K562 (cell line): ENCODE measurements around the gene PSMD13. TPM values are rescaled to one million over a fixed set of nuclear protein-coding genes. Genes with fewer than 3 reads are reported as not detected.
A peak's percentile ranks its signal among the peaks of the same experiment; 100 is the strongest.

Experiments used
- ARID1B ChIP-seq: fragments of 450-650 bp; IDR thresholded peaks from 2 replicates; pipeline ENCODE4 v1.6.1; 2016; ENCODE audit warnings: antibody characterized with exemption, mild to moderate bottlenecking, inconsistent platforms
- CC2D1A ChIP-seq: fragments of 450-650 bp; IDR thresholded peaks from 2 replicates; pipeline ENCODE4 v1.6.1; 2017; ENCODE audit warnings: mild to moderate bottlenecking
- DDX20 ChIP-seq: fragments of 450-650 bp; IDR thresholded peaks from 2 replicates; pipeline ENCODE4 v1.6.1; 2016; ENCODE audit warnings: missing genetic modification characterization, low read depth, mild to moderate bottlenecking, missing compliant biosample characterization, moderate library complexity
- JUND ChIP-seq, 2 experiments: IDR thresholded peaks; 2 replicates in 1 of 2; 3 replicates in 1 of 2; pipeline ENCODE4 v1.6.1; 2011; ENCODE audit warnings: borderline replicate concordance in 2 of 2, low read depth in 2 of 2, low read length in 2 of 2, improper control_type of control experiment in 1 of 2, missing biosample characterization in 1 of 2, missing genetic modification characterization in 1 of 2, missing genetic modification reagents in 1 of 2
- MAZ ChIP-seq, 2 experiments: fragments of 450-650 bp in 1 of 2; sonication (generic) in 1 of 2; formaldehyde crosslinking; IDR thresholded peaks in 1 of 2; conservative IDR thresholded peaks in 1 of 2; 2 replicates each; pipeline versions ENCODE4 v1.4.0 to v1.5.0; 2020; ENCODE audit warnings: mild to moderate bottlenecking in 1 of 2, missing genetic modification reagents in 1 of 2
- MYBL2 ChIP-seq, 2 experiments: fragments of 450-650 bp in 1 of 2; sonication (generic) in 1 of 2; formaldehyde crosslinking in 1 of 2; IDR thresholded peaks; 2 replicates each; pipeline versions ENCODE4 v1.6.1 to v1.8.1; 2017 to 2022; ENCODE audit warnings: borderline replicate concordance in 1 of 2, inconsistent platforms in 1 of 2, low read depth in 1 of 2, mild to moderate bottlenecking in 1 of 2, missing genetic modification reagents in 1 of 2, moderate library complexity in 1 of 2
- RCOR1 ChIP-seq, 2 experiments: IDR thresholded peaks; 2 replicates each; pipeline ENCODE4 v1.6.1; 2012; ENCODE audit warnings: low read depth in 2 of 2, low read length in 2 of 2, borderline replicate concordance in 1 of 2, improper control_type of control experiment in 1 of 2
- polyA plus RNA-seq, 8 experiments: library from polyadenylated mRNA; depleted of rRNA in 4 of 8; stranded (reverse) in 5 of 8; unstranded in 3 of 8; fragments of >200 nt; fragmentation: Nextera tagmentation in 2 of 8; fragmentation: Illumina TruSeq in 1 of 8; extraction: Ambion mirVana in 2 of 8; extraction: Trizol in 1 of 8; gene quantifications; 2 replicates each; pipeline versions ENCODE4 v1.2.1 to v1.2.3, GENCODE V29; 2011 to 2014; ENCODE audit warnings: inconsistent platforms in 1 of 8, missing spikeins in 1 of 8
- total RNA-seq, 7 experiments: library from RNA; depleted of rRNA in 6 of 7; stranded (reverse); fragments of >200 nt in 6 of 7; fragmentation: Illumina TruSeq in 2 of 7; extraction: Trizol in 2 of 7; gene quantifications; 2 replicates each; pipeline versions ENCODE4 v1.2.1 to v1.2.3, GENCODE V29; 2011 to 2021; ENCODE audit warnings: low replicate concordance in 1 of 7
- TF ChIP-seq, protein P1 (sequence below): fragments of 200-800 bp; sonication (Bioruptor generic); IDR thresholded peaks from 2 replicates; pipeline ENCODE4 v1.6.1; 2016; ENCODE audit warnings: missing genetic modification characterization, missing compliant biosample characterization
- TF ChIP-seq, protein P2 (sequence below), 2 experiments: IDR thresholded peaks; 2 replicates each; pipeline ENCODE4 v1.6.1; 2012; ENCODE audit warnings: improper control_type of control experiment in 2 of 2, low read depth in 2 of 2, low read length in 2 of 2, borderline replicate concordance in 1 of 2
- TF ChIP-seq, protein P3 (sequence below): sonication (generic); formaldehyde crosslinking; IDR thresholded peaks from 2 replicates; pipeline ENCODE4 v1.8.1; 2023; ENCODE audit warnings: mild to moderate bottlenecking, missing genetic modification reagents, moderate library complexity

Gene PSMD13
- total and polyA plus RNA-seq, 9 of the 15 experiments (the other 6 are each of a cell fraction or from before 2014, with no cell fraction given): 185 to 383 (median 267) TPM

DNA sequence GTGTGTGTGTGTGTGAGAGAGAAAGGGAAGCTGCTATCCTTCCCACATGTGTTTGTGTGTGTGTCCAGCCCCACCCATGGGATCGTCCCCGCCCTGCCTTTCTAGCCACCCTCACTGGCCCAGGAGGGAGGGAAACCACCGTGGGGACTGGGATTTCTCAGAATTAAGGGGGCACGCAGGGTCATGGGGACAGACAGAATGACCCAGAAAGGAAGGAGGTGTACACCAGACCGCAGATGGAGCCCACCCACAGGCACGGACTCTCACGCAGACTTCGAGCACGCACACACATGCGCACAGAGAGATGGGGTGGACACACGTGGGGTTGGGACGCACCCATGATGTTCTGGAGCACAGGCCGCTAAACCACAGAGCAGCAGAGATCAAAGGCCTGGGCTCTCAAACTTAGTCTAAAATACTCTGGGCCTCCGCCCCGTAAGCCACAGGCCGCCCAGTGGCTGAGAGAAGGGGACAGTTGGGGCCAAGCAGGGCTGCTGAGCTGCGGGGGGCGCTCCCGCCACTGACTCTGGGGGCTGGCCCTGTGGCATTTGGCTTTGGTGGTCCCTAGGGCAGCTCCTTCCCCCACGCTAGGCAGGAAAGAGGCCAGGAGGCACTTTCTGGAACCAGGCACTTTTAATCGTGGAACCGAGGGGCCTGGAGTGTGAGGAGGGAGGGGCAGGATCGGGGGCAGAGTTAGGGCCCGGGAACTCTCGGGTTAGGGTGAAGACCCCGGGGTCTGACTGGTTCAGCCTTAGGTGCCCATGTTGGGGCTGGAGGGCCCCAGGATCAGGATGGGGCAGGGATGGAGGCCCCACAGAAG lies 61.0 kb downstream of the PSMD13 start (continued):
- TF ChIP-seq, protein P1, sequence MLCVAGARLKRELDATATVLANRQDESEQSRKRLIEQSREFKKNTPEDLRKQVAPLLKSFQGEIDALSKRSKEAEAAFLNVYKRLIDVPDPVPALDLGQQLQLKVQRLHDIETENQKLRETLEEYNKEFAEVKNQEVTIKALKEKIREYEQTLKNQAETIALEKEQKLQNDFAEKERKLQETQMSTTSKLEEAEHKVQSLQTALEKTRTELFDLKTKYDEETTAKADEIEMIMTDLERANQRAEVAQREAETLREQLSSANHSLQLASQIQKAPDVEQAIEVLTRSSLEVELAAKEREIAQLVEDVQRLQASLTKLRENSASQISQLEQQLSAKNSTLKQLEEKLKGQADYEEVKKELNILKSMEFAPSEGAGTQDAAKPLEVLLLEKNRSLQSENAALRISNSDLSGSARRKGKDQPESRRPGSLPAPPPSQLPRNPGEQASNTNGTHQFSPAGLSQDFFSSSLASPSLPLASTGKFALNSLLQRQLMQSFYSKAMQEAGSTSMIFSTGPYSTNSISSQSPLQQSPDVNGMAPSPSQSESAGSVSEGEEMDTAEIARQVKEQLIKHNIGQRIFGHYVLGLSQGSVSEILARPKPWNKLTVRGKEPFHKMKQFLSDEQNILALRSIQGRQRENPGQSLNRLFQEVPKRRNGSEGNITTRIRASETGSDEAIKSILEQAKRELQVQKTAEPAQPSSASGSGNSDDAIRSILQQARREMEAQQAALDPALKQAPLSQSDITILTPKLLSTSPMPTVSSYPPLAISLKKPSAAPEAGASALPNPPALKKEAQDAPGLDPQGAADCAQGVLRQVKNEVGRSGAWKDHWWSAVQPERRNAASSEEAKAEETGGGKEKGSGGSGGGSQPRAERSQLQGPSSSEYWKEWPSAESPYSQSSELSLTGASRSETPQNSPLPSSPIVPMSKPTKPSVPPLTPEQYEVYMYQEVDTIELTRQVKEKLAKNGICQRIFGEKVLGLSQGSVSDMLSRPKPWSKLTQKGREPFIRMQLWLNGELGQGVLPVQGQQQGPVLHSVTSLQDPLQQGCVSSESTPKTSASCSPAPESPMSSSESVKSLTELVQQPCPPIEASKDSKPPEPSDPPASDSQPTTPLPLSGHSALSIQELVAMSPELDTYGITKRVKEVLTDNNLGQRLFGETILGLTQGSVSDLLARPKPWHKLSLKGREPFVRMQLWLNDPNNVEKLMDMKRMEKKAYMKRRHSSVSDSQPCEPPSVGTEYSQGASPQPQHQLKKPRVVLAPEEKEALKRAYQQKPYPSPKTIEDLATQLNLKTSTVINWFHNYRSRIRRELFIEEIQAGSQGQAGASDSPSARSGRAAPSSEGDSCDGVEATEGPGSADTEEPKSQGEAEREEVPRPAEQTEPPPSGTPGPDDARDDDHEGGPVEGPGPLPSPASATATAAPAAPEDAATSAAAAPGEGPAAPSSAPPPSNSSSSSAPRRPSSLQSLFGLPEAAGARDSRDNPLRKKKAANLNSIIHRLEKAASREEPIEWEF (CRISPR knock-in tag): no peak
- 0 out of 2 replicates have a peak, but pooled peaks have one; percentile 8 for TF ChIP-seq ARID1B
- TF ChIP-seq, protein P2, sequence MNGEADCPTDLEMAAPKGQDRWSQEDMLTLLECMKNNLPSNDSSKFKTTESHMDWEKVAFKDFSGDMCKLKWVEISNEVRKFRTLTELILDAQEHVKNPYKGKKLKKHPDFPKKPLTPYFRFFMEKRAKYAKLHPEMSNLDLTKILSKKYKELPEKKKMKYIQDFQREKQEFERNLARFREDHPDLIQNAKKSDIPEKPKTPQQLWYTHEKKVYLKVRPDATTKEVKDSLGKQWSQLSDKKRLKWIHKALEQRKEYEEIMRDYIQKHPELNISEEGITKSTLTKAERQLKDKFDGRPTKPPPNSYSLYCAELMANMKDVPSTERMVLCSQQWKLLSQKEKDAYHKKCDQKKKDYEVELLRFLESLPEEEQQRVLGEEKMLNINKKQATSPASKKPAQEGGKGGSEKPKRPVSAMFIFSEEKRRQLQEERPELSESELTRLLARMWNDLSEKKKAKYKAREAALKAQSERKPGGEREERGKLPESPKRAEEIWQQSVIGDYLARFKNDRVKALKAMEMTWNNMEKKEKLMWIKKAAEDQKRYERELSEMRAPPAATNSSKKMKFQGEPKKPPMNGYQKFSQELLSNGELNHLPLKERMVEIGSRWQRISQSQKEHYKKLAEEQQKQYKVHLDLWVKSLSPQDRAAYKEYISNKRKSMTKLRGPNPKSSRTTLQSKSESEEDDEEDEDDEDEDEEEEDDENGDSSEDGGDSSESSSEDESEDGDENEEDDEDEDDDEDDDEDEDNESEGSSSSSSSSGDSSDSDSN (IDR thresholded peaks at IDR 0.05; ENCODE audit: borderline replicate concordance in 1 of 2, low read depth in 2 of 2, low read length in 2 of 2): no peak
- TF ChIP-seq, protein P3, sequence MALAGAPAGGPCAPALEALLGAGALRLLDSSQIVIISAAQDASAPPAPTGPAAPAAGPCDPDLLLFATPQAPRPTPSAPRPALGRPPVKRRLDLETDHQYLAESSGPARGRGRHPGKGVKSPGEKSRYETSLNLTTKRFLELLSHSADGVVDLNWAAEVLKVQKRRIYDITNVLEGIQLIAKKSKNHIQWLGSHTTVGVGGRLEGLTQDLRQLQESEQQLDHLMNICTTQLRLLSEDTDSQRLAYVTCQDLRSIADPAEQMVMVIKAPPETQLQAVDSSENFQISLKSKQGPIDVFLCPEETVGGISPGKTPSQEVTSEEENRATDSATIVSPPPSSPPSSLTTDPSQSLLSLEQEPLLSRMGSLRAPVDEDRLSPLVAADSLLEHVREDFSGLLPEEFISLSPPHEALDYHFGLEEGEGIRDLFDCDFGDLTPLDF (CRISPR knock-in tag): no peak
- TF ChIP-seq MYBL2 (IDR thresholded peaks at IDR 0.05; ENCODE audit: low read depth): no peak
- no peak for TF ChIP-seq MYBL2 (CRISPR knock-in tag; IDR thresholded peaks at IDR 0.05; ENCODE audit: borderline replicate concordance)
- no peak for TF ChIP-seq DDX20 (tag)
- no peak for TF ChIP-seq JUND (IDR thresholded peaks at IDR 0.05; ENCODE audit: borderline replicate concordance, low read depth, low read length)
- TF ChIP-seq JUND (tag; IDR thresholded peaks at IDR 0.05; ENCODE audit: borderline replicate concordance, low read depth, low read length): no peak
- no peak for TF ChIP-seq CC2D1A
- 0 out of 4 replicates have a peak, but pooled peaks of 1 of the 2 experiments have one; percentile 57 for TF ChIP-seq MAZ (CRISPR knock-in tag; conservative IDR thresholded peaks at IDR 0.05 in 1 of 2, IDR thresholded peaks at IDR 0.05 in 1 of 2)
- TF ChIP-seq RCOR1 (IDR thresholded peaks at IDR 0.05; ENCODE audit: borderline replicate concordance in 1 of 2, low read depth in 2 of 2, low read length in 2 of 2): no peak
